RWPE2 (cell line): Measurements from ENCODE around the gene SLC24A3.

Experiments used
- ATAC-seq: fragments of 200-7000 bp; cut with Tn5 transposase; 3 replicates; pipeline ENCODE4 v1.9.1; 2021; ENCODE audit warnings: low read depth
- DNase-seq: peaks from one replicate; pipeline ENCODE4 v3.0.0-alpha.2; 2020; ENCODE audit warnings: low spot score
- H3K27ac ChIP-seq: fragments of 450-650 bp; 2 replicates; pipeline ENCODE4 v1.5.1; 2017; ENCODE audit warnings: mild to moderate bottlenecking; ENCODE audit not compliant: poor library complexity, severe bottlenecking
- H3K27me3 ChIP-seq: fragments of 250-450 bp; sonication (Bioruptor Pico); 2 replicates; pipeline ENCODE4 v1.5.1; 2021; ENCODE audit warnings: mild to moderate bottlenecking, moderate library complexity; ENCODE audit not compliant: insufficient read depth, poor library complexity, severe bottlenecking
- H3K36me3 ChIP-seq: fragments of 250-450 bp; sonication (Bioruptor Pico); 2 replicates; pipeline ENCODE4 v1.5.1; 2020; ENCODE audit warnings: low read depth, mild to moderate bottlenecking, moderate library complexity
- H3K4me1 ChIP-seq: fragments of 250-450 bp; sonication (Bioruptor Pico); 2 replicates; pipeline ENCODE4 v1.5.1; 2021; ENCODE audit warnings: mild to moderate bottlenecking, moderate library complexity; ENCODE audit not compliant: insufficient read depth, poor library complexity, severe bottlenecking
- H3K4me3 ChIP-seq: fragments of 250-450 bp; sonication (Bioruptor Pico); 2 replicates; pipeline ENCODE4 v1.5.1; 2021; ENCODE audit warnings: mild to moderate bottlenecking, moderate library complexity; ENCODE audit not compliant: severe bottlenecking
- H3K9me3 ChIP-seq: fragments of 250-450 bp; sonication (Bioruptor Pico); 2 replicates; pipeline ENCODE4 v1.5.1; 2021; ENCODE audit warnings: mild to moderate bottlenecking, moderate library complexity; ENCODE audit not compliant: severe bottlenecking
- TF ChIP-seq, protein P1 (sequence below): fragments of 450-650 bp; IDR thresholded peaks from one replicate; pipeline ENCODE4 v1.5.1; 2017; ENCODE audit warnings: mild to moderate bottlenecking, moderate library complexity; ENCODE audit not compliant: poor library complexity, severe bottlenecking

SLC24A3 gene

DNA sequence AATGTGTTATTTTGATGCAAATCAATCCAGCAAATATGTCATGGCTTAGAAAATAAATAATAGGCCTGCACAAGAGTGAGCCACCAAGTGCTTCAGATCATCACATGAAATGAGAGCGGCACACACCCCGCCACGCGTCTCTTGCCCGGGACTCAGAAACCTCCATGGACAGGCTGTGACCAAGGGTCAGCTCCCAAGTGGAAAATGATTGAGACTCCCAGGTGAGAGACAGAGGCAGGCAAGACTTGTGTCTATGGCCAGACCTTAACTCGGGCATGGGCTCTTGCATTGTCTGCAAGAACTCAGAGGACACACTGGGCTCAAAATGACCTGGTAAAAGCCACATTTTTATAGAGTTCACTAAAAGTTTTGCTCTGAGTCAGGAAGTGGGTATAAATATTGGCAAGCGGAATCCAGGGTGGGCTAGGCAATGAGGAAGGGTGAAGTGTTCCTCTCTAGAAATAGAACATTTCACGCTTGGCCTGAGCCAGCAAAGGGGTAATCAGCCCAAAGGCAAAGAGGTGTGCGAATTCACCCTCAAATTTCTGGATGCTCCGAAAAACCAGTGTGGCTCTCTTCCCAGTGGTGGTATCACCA is 514.9 kb downstream of the SLC24A3 start:
- TF ChIP-seq, protein P1, sequence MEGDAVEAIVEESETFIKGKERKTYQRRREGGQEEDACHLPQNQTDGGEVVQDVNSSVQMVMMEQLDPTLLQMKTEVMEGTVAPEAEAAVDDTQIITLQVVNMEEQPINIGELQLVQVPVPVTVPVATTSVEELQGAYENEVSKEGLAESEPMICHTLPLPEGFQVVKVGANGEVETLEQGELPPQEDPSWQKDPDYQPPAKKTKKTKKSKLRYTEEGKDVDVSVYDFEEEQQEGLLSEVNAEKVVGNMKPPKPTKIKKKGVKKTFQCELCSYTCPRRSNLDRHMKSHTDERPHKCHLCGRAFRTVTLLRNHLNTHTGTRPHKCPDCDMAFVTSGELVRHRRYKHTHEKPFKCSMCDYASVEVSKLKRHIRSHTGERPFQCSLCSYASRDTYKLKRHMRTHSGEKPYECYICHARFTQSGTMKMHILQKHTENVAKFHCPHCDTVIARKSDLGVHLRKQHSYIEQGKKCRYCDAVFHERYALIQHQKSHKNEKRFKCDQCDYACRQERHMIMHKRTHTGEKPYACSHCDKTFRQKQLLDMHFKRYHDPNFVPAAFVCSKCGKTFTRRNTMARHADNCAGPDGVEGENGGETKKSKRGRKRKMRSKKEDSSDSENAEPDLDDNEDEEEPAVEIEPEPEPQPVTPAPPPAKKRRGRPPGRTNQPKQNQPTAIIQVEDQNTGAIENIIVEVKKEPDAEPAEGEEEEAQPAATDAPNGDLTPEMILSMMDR, result no peak
- no peak overlapping the region for H3K4me3 ChIP-seq
- H3K36me3 ChIP-seq, result no peaks in the 10 kb centered on the region
- no peak for ATAC-seq
- no peak overlapping the region for H3K27ac ChIP-seq
- H3K9me3 ChIP-seq, result no peaks in the 10 kb centered on the region
- H3K4me1 ChIP-seq, result peaks cover 10% of the 10 kb centered on the region
- no peak for DNase-seq
- H3K27me3 ChIP-seq, result no peaks in the 10 kb centered on the region

DNA sequence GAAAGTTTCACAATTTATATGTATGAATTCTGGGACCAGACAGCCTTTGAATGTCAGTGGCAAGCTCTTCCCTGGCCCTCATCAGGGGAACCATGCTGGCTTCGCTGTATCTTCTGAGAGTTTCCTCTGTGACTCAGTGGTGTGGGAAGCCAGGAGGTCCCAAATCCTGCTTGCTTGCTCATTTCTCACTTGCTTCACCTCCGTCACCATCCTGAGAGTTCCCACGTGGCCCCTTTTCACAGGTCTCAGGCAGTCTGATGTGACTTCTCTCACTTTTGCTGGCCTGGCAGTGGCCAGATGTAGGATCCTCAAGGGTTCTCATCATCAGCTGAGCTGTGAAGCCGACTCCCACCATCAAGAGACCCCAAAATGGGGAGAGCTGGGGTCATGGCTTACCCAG is 517.2 kb downstream of the SLC24A3 start:
- Histone ChIP-seq H3K4me1 (peaks cover 10% of the 10 kb centered on the region), H3K4me3 (no peak overlapping the region), H3K27ac (no peak overlapping the region), H3K9me3 (no peaks in the 10 kb centered on the region), H3K27me3 (no peaks in the 10 kb centered on the region), H3K36me3 (no peaks in the 10 kb centered on the region)
- DNase-seq (no peak), ATAC-seq (no peak)
- TF ChIP-seq, protein P1, result no peak

DNA sequence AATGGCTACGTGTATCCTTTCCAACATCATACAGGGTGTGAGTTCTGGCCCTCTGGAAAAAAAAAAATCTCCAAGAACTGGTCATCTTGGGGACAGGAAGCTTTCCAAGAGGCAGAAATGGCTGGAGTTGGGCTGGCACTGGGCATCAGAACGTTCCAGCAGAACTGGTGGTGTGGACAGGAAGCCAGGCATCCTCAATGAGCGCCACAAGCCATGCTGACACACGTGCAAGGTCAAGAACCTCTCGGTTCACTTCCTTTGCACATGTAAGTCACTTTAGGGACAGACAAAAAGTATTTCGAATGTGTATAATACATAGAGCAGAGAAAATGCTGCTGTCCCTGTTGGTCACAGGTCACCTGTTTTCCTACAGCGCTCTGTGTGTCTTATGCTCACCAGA is 518.3 kb downstream of the SLC24A3 start:
- no peak for ATAC-seq
- no peaks in the 10 kb centered on the region for H3K27me3 ChIP-seq
- H3K4me3 ChIP-seq, result no peak overlapping the region
- H3K27ac ChIP-seq, result no peak overlapping the region
- H3K4me1 ChIP-seq, result peaks cover 17% of the 10 kb centered on the region
- TF ChIP-seq, protein P1, result no peak
- DNase-seq, result no peak
- no peaks in the 10 kb centered on the region for H3K9me3 ChIP-seq
- H3K36me3 ChIP-seq, result no peaks in the 10 kb centered on the region

DNA sequence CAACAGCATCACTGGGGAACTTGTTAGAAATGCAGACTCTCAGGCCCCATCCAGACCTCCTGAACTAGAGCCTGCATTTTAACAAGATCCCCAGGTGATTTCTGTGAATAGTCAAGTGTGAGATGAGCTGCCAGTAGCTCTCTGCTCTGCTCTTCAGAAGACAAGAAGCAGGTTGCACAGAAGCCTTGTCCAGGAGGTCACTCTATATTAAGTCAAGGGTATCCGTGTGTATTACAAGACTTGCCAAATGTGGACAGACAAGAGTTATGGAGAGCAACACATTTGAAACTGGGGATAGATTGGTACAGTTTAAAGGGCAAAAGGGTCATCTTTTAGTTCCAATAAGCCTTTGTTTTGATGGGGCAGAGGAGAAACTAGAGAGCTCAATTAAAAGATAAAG is 522.4 kb downstream of the SLC24A3 start:
- no peak for DNase-seq
- H3K27ac ChIP-seq, result peak overlapping the region; percentile 71

DNA sequence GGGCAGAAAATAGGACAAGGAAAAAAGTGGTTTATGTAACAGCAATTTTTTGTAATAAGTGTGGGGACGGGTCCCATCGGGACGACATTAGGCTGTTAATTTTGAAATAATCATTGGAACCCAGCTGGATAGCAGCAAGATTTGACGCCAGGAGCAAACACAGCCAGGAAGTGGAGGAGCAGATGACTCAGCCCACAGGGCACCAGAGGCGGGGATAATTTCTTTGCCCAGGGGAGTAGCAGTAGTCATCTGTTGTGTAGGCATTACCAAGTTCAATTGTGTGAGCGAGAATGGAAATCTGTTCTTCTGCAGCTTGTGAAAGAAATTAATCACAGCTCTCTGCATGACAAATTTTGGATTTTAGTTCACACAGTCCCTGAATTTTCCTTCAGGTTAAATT is 523.0 kb downstream of the SLC24A3 start:
- Histone ChIP-seq H3K36me3 (no peaks in the 10 kb centered on the region), H3K4me1 (peaks cover 29% of the 10 kb centered on the region), H3K4me3 (no peak overlapping the region), H3K27me3 (no peaks in the 10 kb centered on the region), H3K27ac (peak overlapping the region; percentile 71), H3K9me3 (no peaks in the 10 kb centered on the region)
- DNase-seq, result peak; percentile 84
- peak; percentile 97 for ATAC-seq
- TF ChIP-seq, protein P1, result no peak

More for the DNA sequence above, 522.4 kb downstream of the SLC24A3 start:
- Histone ChIP-seq H3K4me3 (no peak overlapping the region), H3K9me3 (no peaks in the 10 kb centered on the region), H3K27me3 (no peaks in the 10 kb centered on the region), H3K36me3 (no peaks in the 10 kb centered on the region), H3K4me1 (peaks cover 29% of the 10 kb centered on the region)
- TF ChIP-seq, protein P1, result no peak
- no peak for ATAC-seq
